ENCODE results near the gene HACL1. TPM values are rescaled to one million over a fixed set of nuclear protein-coding genes. Genes with fewer than 3 reads are reported as not detected.

The HACL1 gene
- total and polyA plus RNA-seq, 2 donors (not counting 3 experiments of a cell fraction or from before 2014, with no cell fraction given) = 16.5 to 27.4 TPM

DNA sequence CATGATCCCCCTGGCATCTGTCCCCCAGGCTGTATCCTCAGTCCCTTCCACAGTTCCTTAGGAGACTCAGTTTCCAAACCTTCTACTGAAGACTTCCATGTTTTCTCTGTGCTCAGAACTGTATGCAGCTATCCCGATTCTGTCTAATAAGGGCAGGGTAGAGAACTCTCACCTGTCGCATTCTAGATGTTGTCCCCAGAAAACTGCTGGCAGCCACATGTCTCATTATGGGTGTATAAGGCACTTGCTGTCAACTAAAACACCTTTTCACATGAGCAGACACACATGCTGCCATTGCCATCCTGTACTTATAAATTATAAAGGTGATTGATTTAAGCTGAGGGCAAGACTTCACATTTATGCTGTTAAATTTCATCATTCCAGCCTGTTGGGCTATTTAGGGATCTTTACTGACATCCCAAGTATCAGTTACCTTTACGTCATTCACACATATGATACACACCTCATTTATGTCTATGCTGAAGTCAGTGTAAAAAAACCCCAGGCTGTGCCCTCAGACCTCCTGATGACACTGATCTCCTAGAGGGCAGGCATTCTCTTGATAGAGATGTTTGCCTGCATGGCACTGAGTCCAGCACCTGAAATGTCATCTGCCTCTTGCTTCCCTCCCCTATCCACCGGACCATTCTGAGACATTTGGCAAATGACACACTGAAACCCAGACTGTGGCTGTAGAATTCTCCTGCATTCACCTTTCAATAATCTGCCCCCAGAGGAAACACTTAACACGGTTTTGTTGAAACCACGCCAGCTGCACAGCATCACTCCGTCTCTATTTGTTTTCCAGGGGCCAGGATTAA is 36.0 kb upstream of the HACL1 start:
- dilution Hi-C loops (cut with MboI; ENCODE audit: extremely low pct_ligation_motif_present, low sequenced_read_pairs) = loop anchor here (25.0 kb wide), 1 partner anchor 425 kb away; no protein-coding TSS in a partner anchor
- no peaks in the 10 kb centered on the region for H4K20me1 ChIP-seq (replicated peaks; ENCODE audit: control insufficient read depth, extremely low read depth, insufficient read depth, low read length)
- H3K4me2 ChIP-seq (ENCODE audit: insufficient read depth, low read length) = peak overlapping the region; percentile 3
- no peaks in the 10 kb centered on the region for H3K27me3 ChIP-seq (ENCODE audit: control insufficient read depth in 2 of 2, insufficient read depth in 2 of 2, low read length in 2 of 2)
- H3K9me3 ChIP-seq (replicated peaks; ENCODE audit: control insufficient read depth, insufficient read depth, low read length) = no peaks in the 10 kb centered on the region
- POLR2A ChIA-PET = interaction anchor here (1.1 to 3.8 kb wide), 3 partner anchors 8 to 21 kb away, joined by 3 to 21 read pairs (median 10); no protein-coding TSS in a partner anchor
- CTCF ChIA-PET = interaction anchor here (4.7 kb wide), 1 partner anchor 9 kb away, joined by 44 read pairs; no protein-coding TSS in a partner anchor
- peak; percentile 81 for FAIRE-seq
- no peak overlapping the region for H2AFZ ChIP-seq (ENCODE audit: low read depth, low read length)
- TSS peak; percentile 8 for BruUV-seq (replicated peaks)
- intact Hi-C loops (cut with micrococcal nuclease) = loop anchor here (5.0 to 10.0 kb wide), 2 partner anchors 343 to 845 kb away; no protein-coding TSS in a partner anchor
- no peaks in the 10 kb centered on the region for H3K79me2 ChIP-seq (ENCODE audit: control insufficient read depth, insufficient read depth, low read length)
- peak; percentile 76 for DNase-seq (ENCODE audit: low read depth, low spot score)
- peaks cover 61% of the 10 kb centered on the region for H3K4me1 ChIP-seq (ENCODE audit: control insufficient read depth, extremely low read depth, insufficient read depth, low read length)
- H3K36me3 ChIP-seq (ENCODE audit: control insufficient read depth in 2 of 2, extremely low read depth in 1 of 2, insufficient read depth in 2 of 2, low read length in 2 of 2) = no peaks in the 10 kb centered on the region
- H3K27ac ChIP-seq (ENCODE audit: insufficient read depth, low read depth, low read length) = peak overlapping the region; percentile 93
- no peak overlapping the region for H3K4me3 ChIP-seq (replicated peaks in 1 of 3; ENCODE audit: insufficient read depth in 1 of 3, low read depth in 1 of 3, low read length in 3 of 3)
- TF ChIP-seq JUN (IDR thresholded peaks at IDR 0.05; ENCODE audit: borderline replicate concordance, insufficient read depth, insufficient read length, low read depth) = no peak
- no peak for TF ChIP-seq MAX (IDR thresholded peaks at IDR 0.05; ENCODE audit: insufficient read depth, insufficient read length)
- no peak for TF ChIP-seq GATA2 (IDR thresholded peaks at IDR 0.05; ENCODE audit: insufficient read depth, insufficient read length, low read depth, low read length)
- TF ChIP-seq CTCF (IDR thresholded peaks at IDR 0.05; ENCODE audit: extremely low read depth in 1 of 2, insufficient read depth in 1 of 2, low read depth in 1 of 2, low read length in 2 of 2) = no peak
- TF ChIP-seq POLR2A (IDR thresholded peaks at IDR 0.05; ENCODE audit: low read depth, low read length) = peak; percentile 11
- no peak for TF ChIP-seq POLR2AphosphoS5 (IDR thresholded peaks at IDR 0.05; ENCODE audit: insufficient read depth, low read depth, low read length)
- no peak for TF ChIP-seq EZH2 (IDR thresholded peaks at IDR 0.05; ENCODE audit: borderline replicate concordance, low read depth, low read length, severe bottlenecking)
- peak overlapping the region; percentile 61 for H3K9ac ChIP-seq (replicated peaks; ENCODE audit: extremely low read depth, insufficient read depth, low read length)
- no peaks in the 10 kb centered on the region for H3K9me1 ChIP-seq (replicated peaks; ENCODE audit: control insufficient read depth, extremely low read depth, insufficient read depth, low read length)
